Activated naive CD8-positive, alpha-beta T cell treated with anti-CD3 and anti-CD28 coated beads for 36 hours (primary cell): ENCODE results near the gene SCT. TPM values are rescaled to one million over a fixed set of nuclear protein-coding genes. Genes with fewer than 3 reads are reported as not detected.

ENCODE experiments used
- DNase-seq: peaks from one replicate; pipeline ENCODE4 v3.0.0; 2021
- H3K27ac Mint-ChIP-seq: one replicate; pipeline ENCODE4 v1.8.0; 2022; ENCODE audit warnings: mild to moderate bottlenecking, moderate library complexity, mixed read lengths
- H3K27me3 Mint-ChIP-seq: one replicate; pipeline ENCODE4 v1.8.0; 2022; ENCODE audit warnings: mild to moderate bottlenecking, mixed read lengths
- H3K36me3 Mint-ChIP-seq: one replicate; pipeline ENCODE4 v1.8.0; 2021; ENCODE audit warnings: mild to moderate bottlenecking, mixed read lengths
- H3K4me1 Mint-ChIP-seq: one replicate; pipeline ENCODE4 v1.8.0; 2021; ENCODE audit warnings: mixed read lengths
- H3K4me3 Mint-ChIP-seq: one replicate; pipeline ENCODE4 v1.8.0; 2022; ENCODE audit warnings: mild to moderate bottlenecking, moderate library complexity, mixed read lengths
- H3K9me3 Mint-ChIP-seq: one replicate; pipeline ENCODE4 v1.8.0; 2022; ENCODE audit warnings: mixed read lengths
- total RNA-seq, 2 experiments: library from RNA; stranded (reverse); gene quantifications; one replicate each; pipeline ENCODE4 v1.2.3, GENCODE V29; 2021

Gene SCT
- total RNA-seq, 2 experiments from 2014 or later, result not detected

GRCh38 chr11:636511-637332, 9.7 kb upstream of the SCT start, which contains the start of gene DRD4:
DRD4 (plus strand) TSS chr11:637269; CDS start chr11:637305, 36 bp downstream.
- H3K27ac Mint-ChIP-seq, result no peak within 1 kb of the TSS
- no peak for DNase-seq
- peaks cover 10% of the 10 kb centered on the region for H3K4me1 Mint-ChIP-seq

GRCh38 chr11:635945-636510, 9.0 kb upstream of the SCT start:
- Mint-ChIP-seq H3K27ac (no peak overlapping the region), H3K27me3 (peaks cover 38% of the 10 kb centered on the region), H3K4me3 (no peak overlapping the region), H3K9me3 (no peaks in the 10 kb centered on the region), H3K4me1 (peaks cover 10% of the 10 kb centered on the region), H3K36me3 (peaks cover 2% of the 10 kb centered on the region)
- DNase-seq, result no peak

More at GRCh38 chr11:636511-637332, 9.7 kb upstream of the SCT start, which contains the start of gene DRD4:
- Mint-ChIP-seq H3K27me3 (peaks cover 38% of the 10 kb centered on the region), H3K9me3 (no peaks in the 10 kb centered on the region), H3K4me3 (peak within 1 kb of the TSS; percentile 48), H3K36me3 (peaks cover 2% of the 10 kb centered on the region)

GRCh38 chr11:630871-631270, 3.9 kb upstream of the SCT start:
- no peak for DNase-seq
- no peak overlapping the region for H3K4me3 Mint-ChIP-seq
- no peak overlapping the region for H3K27ac Mint-ChIP-seq
- peaks cover 4% of the 10 kb centered on the region for H3K36me3 Mint-ChIP-seq
- H3K9me3 Mint-ChIP-seq, result no peaks in the 10 kb centered on the region
- H3K4me1 Mint-ChIP-seq, result peaks cover 24% of the 10 kb centered on the region
- H3K27me3 Mint-ChIP-seq, result peaks cover 28% of the 10 kb centered on the region

GRCh38 chr11:629237-629583, 2.2 kb upstream of the SCT start:
- peaks cover 28% of the 10 kb centered on the region for H3K27me3 Mint-ChIP-seq
- H3K36me3 Mint-ChIP-seq, result peaks cover 4% of the 10 kb centered on the region
- peak overlapping the region; percentile 66 for H3K4me3 Mint-ChIP-seq
- peaks cover 21% of the 10 kb centered on the region for H3K4me1 Mint-ChIP-seq
- no peaks in the 10 kb centered on the region for H3K9me3 Mint-ChIP-seq
- H3K27ac Mint-ChIP-seq, result peak overlapping the region; percentile 84
- no peak for DNase-seq

- peaks cover 4% of the 10 kb centered on the region for H3K36me3 Mint-ChIP-seq
- peak overlapping the region; percentile 84 for H3K27ac Mint-ChIP-seq
- H3K4me1 Mint-ChIP-seq, result peaks cover 21% of the 10 kb centered on the region
- H3K4me3 Mint-ChIP-seq, result peak overlapping the region; percentile 66
- H3K27me3 Mint-ChIP-seq, result peaks cover 28% of the 10 kb centered on the region
- H3K9me3 Mint-ChIP-seq, result no peaks in the 10 kb centered on the region
- DNase-seq, result no peak
Observed at GRCh38 chr11:628056-628455, 1.1 kb upstream of the SCT start.

GRCh38 chr11:627308-627576, 261 bp upstream of the SCT start:
- Mint-ChIP-seq H3K4me3 (no peak overlapping the region), H3K9me3 (no peaks in the 10 kb centered on the region), H3K36me3 (peaks cover 4% of the 10 kb centered on the region), H3K27ac (no peak overlapping the region), H3K4me1 (peaks cover 21% of the 10 kb centered on the region), H3K27me3 (peaks cover 28% of the 10 kb centered on the region)
- no peak for DNase-seq

GRCh38 chr11:625636-626268, 1.2 kb downstream of the SCT start:
- no peak overlapping the region for H3K4me3 Mint-ChIP-seq
- no peak for DNase-seq

GRCh38 chr11:624705-625635, 2.0 kb downstream of the SCT start, which contains the start of gene CDHR5:
CDHR5 (minus strand) TSS chr11:624955; CDS start chr11:624902, 53 bp downstream.
- Mint-ChIP-seq H3K36me3 (peaks cover 4% of the 10 kb centered on the region), H3K4me1 (peaks cover 21% of the 10 kb centered on the region), H3K4me3 (no peak within 1 kb of the TSS), H3K9me3 (no peaks in the 10 kb centered on the region), H3K27me3 (peaks cover 28% of the 10 kb centered on the region), H3K27ac (no peak within 1 kb of the TSS)
- no peak for DNase-seq

More at GRCh38 chr11:625636-626268, 1.2 kb downstream of the SCT start:
- H3K9me3 Mint-ChIP-seq, result no peaks in the 10 kb centered on the region
- H3K36me3 Mint-ChIP-seq, result peaks cover 4% of the 10 kb centered on the region
- H3K27ac Mint-ChIP-seq, result no peak overlapping the region
- peaks cover 21% of the 10 kb centered on the region for H3K4me1 Mint-ChIP-seq
- peaks cover 28% of the 10 kb centered on the region for H3K27me3 Mint-ChIP-seq

GRCh38 chr11:623999-624704, 2.8 kb downstream of the SCT start:
- Mint-ChIP-seq H3K27ac (no peak overlapping the region), H3K9me3 (no peaks in the 10 kb centered on the region)
- DNase-seq, result no peak

GRCh38 chr11:623349-623869, 3.6 kb downstream of the SCT start:
- peaks cover 8% of the 10 kb centered on the region for H3K4me1 Mint-ChIP-seq
- no peaks in the 10 kb centered on the region for H3K9me3 Mint-ChIP-seq
- peaks cover 18% of the 10 kb centered on the region for H3K27me3 Mint-ChIP-seq
- no peak overlapping the region for H3K27ac Mint-ChIP-seq
- H3K4me3 Mint-ChIP-seq, result no peak overlapping the region
- H3K36me3 Mint-ChIP-seq, result peaks cover 3% of the 10 kb centered on the region
- no peak for DNase-seq

More at GRCh38 chr11:623999-624704, 2.8 kb downstream of the SCT start:
- Mint-ChIP-seq H3K4me1 (peaks cover 15% of the 10 kb centered on the region), H3K27me3 (peaks cover 24% of the 10 kb centered on the region), H3K4me3 (no peak overlapping the region), H3K36me3 (peaks cover 4% of the 10 kb centered on the region)

GRCh38 chr11:621838-622237, 5.1 kb downstream of the SCT start:
- no peak overlapping the region for H3K4me3 Mint-ChIP-seq
- peaks cover 1% of the 10 kb centered on the region for H3K36me3 Mint-ChIP-seq
- H3K27ac Mint-ChIP-seq, result no peak overlapping the region
- DNase-seq, result no peak
- no peaks in the 10 kb centered on the region for H3K9me3 Mint-ChIP-seq
- H3K4me1 Mint-ChIP-seq, result no peaks in the 10 kb centered on the region
- H3K27me3 Mint-ChIP-seq, result peaks cover 8% of the 10 kb centered on the region

- Mint-ChIP-seq H3K27me3 (peaks cover 4% of the 10 kb centered on the region), H3K4me3 (no peak overlapping the region), H3K9me3 (no peaks in the 10 kb centered on the region), H3K36me3 (peaks cover 4% of the 10 kb centered on the region), H3K27ac (no peak overlapping the region), H3K4me1 (no peaks in the 10 kb centered on the region)
- DNase-seq, result no peak
Observed at GRCh38 chr11:620935-621814, 5.8 kb downstream of the SCT start.

- no peak overlapping the region for H3K4me3 Mint-ChIP-seq
- DNase-seq, result no peak
- H3K27ac Mint-ChIP-seq, result no peak overlapping the region
- H3K36me3 Mint-ChIP-seq, result peaks cover 4% of the 10 kb centered on the region
- no peaks in the 10 kb centered on the region for H3K9me3 Mint-ChIP-seq
- H3K4me1 Mint-ChIP-seq, result peaks cover 2% of the 10 kb centered on the region
- peaks cover 3% of the 10 kb centered on the region for H3K27me3 Mint-ChIP-seq
Observed at GRCh38 chr11:620201-620600, 6.8 kb downstream of the SCT start.
